NCI-H2107 treated with DMSO at 0.1 percent for 48 hours (cell line): ENCODE measurements around the gene APOBEC3B.
A peak's percentile ranks its signal among the peaks of the same experiment; 100 is the strongest.
"Not testable (repeated sequence)": the region's sequence is repeated elsewhere in the genome, so short reads cannot be mapped to it uniquely, and the experiment has no call there.

Experiments
- DNase-seq: peaks from one replicate; lab custom pipeline; 2025; ENCODE audit not compliant: unreplicated experiment; lab: John Stamatoyannopoulos, UW

Gene APOBEC3B

DNA sequence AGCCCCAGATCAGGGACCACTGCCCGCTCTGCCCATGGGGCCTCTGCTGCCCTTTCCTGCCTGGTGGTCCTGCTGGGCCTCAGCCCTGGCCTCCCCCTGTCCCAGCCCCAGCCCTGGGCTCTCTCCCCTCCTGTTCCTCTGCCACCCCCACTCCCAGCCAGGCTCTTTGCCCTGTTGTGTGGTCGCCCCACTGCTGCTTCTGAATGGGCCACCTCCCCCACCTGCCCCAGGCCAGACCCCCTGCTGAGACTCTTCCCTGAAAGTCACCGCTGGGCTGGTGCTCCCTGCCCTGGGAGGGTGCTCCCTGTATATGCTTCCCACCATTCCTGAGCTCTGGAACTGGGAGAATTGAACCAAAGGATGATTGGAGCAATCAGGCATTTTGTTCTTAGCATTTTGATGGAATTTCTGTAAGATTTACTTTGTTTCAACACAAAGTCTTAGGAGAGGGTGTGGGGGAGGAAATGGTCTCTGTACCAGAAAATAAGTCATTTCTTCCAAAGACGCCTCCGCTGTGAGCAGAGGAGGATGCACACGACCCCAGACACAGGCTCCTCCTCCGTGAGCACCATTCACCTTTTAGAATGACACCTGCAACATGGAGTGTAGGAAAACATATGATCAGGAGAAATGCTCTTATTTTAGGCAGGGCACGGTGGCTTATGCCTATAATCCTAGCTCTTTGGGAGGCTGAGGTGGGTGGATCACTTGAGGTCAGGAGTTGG lies 5.2 kb downstream of the APOBEC3B start:
- DNase-seq: no peak

DNA sequence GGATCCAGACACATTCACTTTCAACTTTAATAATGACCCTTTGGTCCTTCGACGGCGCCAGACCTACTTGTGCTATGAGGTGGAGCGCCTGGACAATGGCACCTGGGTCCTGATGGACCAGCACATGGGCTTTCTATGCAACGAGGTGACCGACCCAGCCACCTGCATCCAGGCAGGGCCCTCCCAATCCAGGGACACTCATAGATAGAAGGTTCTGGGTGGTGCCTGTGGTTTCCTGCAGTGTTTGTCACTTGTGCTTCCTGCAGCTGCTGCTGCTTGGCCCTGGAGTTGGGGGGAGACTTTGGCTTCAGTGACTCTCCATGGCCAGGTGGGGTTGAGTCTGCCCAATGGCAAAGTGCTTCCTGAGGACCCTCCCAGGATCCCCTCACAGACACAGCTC lies 7.3 kb downstream of the APOBEC3B start:
- no peak for DNase-seq

DNA sequence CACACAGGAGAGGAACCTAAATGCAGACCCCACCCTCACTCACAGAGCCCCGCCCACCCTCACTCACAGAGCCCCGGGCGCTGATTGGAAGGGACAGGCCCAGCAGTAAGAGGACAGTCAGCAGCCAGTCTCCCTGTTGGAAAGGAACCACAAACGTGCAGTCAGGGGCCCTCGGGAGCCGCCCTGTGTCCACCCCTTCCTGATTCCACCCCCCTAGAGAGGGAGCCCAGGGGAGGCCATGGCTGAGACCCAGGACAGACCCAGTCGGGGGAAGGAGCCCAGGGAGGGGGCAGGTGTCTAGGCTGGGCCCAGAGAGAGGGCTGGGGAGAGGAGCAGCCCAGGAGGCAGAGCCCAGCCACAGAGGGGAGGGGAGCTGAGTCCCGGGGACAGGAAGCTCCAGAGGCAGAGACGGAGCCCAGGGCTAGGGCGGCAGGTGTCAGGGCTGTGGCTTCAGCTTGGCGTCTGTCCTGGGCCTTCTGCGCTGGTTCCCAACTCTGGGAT lies 10.8 kb downstream of the APOBEC3B start:
- not testable (repeated sequence) for DNase-seq

DNA sequence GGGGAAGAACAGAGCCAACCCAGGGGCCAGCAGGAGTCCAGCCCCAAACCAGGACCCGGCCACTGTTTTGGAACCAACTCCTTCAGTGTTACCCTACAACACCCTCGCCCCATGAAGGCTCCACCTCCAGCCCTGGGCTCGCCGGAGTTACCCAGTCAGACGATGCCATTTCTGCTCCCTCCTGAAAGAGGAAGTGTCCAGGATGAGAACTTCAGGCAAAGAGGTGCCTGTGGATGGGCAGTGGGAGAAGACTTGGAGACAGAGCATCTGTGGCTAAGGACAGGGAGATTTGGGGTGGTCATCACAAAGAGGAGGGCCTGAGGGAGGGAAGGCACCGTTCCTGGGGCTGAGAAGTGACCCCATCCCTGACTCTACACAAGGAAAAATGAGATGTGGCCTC lies 14.0 kb downstream of the APOBEC3B start:
- DNase-seq: no peak

DNA sequence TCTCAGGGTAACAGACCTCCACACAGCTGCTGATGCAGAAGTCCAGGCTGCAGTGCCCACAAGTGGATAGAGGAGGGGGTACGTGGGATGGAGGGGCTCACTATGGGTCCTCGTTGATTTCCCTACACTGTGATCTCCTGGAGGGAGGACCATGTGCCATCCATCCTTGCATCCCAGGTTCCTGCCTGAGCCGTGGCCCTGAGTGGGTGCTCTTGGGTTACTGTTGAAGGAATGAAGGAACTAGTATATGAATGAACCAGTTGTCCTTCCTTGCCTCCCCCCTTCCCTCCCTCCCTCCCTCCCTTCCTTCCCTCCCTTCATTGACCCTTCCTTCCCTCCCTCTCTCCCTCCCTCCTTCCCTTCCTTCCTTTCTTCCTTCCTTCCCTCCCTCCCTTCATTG lies 15.4 kb downstream of the APOBEC3B start:
- no peak for DNase-seq

DNA sequence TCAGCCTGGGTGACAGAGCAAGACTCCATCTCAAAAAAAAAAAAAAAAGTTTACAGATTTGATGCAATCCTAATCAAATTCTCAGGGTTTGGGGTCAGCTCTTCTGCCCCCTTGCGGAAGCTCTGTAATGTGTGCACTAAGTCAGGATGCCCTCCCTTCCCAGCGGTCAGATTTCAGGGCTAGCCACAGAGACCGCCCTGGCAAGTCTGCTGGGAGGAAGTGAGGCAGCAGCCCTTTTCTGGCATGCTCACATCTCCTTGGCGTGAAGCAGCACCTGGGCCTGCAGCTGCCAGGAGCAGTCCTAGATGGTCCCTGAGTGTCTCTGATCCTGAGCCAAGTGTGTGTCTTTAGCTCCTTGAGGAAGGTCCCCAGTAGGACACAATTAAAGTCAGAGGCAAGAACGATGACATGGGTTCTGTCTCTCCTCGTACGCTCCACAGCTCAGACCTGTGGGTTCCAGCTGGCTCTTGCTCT lies 21.1 kb downstream of the APOBEC3B start:
- DNase-seq: peak; percentile 76

DNA sequence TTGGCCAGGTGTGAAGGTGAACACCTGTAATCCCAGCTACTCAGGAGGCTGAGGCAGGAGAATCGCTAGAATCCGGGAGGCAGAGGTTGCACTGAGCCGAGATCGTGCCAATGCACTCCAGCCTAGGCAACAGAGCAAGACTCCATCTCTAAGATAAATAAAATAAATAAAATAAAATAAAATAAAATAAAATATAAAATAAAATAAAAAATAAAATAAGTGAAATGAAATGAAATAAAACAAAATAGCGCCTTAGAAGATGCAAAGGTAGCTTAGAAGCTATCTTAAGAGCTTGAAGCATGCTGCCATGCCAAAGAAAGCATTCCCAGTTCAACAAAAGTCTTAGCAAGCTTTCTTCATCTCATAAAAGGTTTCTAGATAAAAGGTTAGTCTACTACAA lies 25.0 kb downstream of the APOBEC3B start:
- DNase-seq: no peak

DNA sequence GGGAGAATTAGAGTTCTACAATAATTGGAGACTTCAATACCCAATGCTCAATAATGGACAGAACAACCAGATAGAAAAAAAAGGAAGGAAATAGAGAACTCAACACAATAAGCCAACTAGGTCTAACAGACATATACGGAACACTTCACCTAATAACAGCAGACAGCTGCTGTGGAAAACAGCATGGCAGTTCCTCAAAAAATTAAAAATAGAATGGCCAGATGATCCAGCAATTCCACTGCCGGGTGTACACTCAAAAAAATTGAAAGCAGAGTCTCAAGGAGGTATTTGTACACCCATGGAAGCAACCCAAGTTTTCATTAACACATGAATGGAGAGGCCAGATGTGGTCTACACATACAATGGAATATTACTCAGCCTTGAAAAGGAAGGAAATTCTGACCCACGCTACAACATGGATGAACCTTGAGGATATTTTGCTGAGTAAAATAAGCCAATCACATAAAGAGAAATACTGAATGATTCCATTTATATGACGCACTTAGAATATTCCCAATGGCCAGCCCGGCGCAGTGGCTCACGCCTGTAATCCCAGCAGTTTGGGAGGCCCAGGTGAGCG lies 26.2 kb downstream of the APOBEC3B start:
- not testable (repeated sequence) for DNase-seq

DNA sequence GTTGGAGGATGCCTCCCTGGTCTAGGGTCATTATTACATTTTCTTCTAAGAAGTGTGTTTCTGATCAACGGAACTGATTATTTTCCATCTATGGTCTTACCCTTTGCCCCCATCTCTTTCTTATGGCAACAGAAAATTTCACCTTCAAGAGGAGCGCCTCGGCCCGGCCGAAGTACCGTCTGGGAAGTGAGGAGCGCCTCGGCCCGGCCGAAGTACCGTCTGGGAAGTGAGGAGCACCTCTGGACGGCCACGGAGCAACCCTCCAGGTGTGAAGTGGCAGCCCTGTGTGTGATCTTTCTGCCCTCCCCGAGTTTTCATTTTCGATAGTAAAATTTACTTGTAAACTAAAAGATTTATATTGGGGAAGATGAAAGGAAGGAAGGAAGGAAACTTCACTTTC lies 28.8 kb downstream of the APOBEC3B start:
- DNase-seq: no peak

DNA sequence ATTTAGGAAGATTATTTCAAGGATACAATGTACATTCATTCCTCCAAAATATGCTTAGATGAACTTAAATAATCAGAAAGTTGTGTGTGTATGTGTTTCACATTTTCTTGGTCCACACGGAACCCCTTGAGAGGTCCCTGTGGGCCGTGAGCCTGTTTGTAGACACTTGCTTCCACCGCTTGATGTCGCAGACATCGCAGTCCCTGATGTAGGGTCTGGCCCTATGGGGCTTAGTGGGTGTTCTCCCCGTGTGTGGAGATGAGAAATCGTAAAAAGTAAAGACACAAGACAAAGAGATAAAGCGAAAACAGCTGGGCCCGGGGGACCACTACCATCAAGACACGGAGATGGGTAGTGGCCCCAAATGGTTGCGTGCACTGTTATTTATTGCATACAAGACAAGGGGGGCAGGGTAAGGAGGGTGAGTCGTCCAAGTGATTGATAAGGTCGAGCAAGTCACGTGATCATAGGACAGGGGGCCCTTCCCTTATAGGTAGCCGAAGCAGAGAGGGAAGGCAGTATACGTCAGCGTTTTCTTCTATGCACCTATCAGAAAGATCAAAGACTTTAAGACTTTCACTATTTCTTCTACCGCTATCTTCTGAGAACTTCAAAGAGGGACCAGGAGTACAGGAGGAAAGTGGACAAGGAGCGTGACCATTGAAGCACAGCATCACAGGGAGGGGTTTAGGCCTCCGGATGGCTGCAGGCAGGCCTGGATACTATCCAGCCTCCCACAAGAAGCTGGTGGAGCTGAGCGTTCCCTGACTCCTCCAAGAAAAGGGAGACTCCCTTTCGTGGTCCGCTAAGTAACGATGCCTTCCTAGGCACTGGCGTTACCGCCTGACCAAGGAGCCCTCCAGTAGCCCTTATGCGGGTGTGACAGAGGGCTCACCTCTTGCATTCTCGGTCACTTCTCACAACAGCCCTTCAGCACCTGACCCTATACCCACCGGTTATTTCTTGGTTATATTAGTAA lies 30.7 kb downstream of the APOBEC3B start:
- DNase-seq: no peak

DNA sequence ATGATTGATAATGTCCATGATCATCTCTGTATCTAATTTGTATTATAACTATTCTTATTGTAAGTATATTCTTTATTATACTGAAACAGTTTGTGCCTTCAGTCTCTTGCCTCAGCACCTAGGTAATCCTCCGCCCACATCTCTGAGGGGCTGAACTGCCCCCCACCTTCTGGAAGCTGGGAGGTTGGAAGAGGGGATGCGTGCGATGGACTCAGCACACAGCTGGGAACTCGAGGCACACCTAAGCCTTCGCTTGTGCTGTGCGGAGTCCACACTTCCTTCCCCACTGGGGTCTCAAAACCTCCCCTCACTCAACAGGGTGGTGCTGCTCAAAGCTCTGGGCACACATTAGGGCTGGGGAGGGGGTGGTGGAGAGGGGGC lies 31.4 kb downstream of the APOBEC3B start:
- not testable (repeated sequence) for DNase-seq

DNA sequence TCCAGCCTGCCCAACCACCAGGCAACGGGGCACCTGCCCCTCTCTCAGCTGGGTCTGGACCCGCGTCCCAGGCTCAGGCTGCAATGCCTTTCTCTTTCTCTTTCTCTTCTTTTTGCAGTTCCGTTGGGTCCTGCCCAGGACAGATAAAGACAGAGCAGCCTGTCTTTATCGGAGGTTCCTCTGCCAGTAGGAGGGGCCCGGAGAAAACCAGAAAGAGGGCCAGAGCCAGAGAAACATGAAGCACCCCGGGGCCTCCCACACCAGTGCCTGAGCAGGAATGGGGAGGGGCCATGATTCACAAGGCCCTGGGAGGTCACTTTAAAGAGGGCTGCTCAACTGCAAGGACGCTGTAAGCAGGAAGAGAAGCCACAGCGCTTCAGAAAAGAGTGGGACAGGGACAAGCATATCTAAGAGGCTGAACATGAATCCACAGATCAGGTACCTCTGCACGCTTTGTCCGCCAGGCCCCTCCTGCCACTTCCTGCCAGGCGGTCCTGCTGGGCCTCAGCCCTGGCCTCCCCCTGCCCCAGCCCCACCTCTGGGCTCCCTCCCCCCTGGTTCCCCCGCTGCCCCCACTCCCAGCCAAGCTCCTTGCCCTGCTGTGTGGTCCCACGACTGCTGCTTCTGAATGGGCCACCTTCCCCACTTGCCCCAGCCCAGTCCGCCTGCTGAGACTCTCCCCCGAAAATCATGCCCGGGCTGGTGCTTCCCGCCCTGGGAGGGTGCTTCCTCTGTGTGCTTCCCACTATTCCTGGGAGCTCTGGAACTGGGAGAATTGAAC lies 32.0 kb downstream of the APOBEC3B start, which contains the start of gene APOBEC3C:
APOBEC3C (plus strand) TSS at position 316 of the 781 bp plus-strand sequence; CDS start at position 422, 106 bp downstream.
- peak; percentile 21 for DNase-seq

DNA sequence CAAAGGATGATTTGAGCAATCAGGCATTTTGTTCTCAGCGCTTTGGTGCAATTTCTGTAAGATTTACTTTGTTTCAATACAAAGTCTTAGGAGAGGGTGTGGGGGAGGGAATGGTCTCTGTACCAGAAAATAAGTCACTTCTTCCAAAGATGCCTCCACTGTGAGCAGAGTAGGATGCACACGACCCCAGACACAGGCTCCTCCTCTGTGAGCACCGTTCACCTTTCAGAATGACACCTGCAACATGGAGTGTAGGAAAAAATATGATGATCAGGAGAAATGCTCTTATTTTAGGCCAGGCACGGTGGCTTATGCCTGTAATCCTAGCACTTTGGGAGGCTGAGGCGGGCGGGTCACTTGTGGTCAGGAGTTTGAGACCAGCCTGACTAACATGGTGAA lies 32.6 kb downstream of the APOBEC3B start:
- not testable (repeated sequence) for DNase-seq

DNA sequence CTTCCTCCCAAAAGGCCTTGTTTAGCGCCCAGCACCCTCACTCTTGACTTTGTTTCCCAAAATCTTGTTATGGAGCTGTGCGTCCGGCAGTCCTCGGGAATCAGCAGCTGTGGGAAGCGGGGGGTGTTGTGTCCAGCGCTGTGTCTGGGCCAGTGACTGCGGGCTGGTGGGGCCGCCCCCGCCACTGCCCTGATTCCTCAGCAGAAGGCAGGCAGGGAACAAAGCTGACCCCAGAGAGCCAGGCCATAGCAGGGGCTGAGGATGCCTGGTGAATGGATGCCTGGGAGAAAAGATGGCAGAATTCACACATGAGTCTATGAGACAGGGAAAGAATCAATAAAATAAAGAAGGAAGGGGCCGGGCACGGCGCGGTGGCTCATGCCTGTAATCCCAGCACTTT lies 34.4 kb downstream of the APOBEC3B start:
- DNase-seq: no peak

DNA sequence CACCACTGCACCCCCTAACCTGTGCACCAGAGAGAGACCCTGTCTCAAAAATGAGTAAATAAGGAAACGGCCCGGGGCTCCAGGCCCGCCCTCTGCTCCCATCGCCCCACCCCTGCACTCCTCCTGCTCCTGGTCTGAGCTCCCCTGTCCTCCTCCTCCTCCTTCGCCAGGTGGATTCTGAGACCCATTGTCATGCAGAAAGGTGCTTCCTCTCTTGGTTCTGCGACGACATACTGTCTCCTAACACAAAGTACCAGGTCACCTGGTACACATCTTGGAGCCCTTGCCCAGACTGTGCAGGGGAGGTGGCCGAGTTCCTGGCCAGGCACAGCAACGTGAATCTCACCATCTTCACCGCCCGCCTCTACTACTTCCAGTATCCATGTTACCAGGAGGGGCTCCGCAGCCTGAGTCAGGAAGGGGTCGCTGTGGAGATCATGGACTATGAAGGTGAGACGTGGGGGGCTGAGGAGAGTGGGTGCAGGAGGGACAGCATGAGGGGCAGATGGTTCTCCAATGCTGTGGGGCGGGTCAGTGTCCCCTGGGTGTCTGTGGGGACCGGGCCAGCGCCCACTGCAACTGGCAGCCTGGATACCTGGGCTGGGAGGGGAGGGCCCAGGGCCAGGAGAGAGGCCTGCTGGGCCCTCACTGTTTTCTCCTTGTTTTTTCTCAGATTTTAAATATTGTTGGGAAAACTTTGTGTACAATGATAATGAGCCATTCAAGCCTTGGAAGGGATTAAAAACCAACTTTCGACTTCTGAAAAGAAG lies 35.6 kb downstream of the APOBEC3B start:
- DNase-seq: no peak

DNA sequence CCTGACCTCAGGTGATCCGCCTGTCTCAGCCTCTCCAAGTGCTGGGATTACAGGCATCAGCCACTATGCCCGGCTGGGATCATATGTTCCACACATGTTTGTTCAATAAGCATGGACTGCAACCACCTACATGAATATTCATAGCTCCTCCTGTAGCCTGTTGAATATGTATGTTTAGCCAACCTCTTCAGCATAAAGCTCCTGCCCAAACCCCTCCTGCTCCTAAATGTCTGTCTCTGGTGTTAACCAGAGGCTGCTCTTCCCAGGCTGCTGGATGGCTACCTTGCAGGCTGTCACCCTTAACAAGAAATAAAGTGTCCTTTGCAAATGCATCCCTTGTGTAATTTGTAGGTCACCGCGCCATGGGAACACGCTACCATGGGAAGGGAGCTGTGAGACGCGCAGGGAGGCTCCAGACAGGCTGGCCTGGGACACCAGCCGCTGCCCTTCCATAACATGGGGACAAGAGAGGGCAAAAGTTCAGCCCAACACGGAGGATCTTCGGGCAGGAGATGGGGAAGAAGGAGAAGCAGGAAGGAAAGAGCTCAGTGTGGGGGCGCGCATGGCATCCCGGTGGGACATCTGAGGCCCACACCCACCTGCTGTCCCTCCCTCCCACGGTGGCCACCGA lies 38.0 kb downstream of the APOBEC3B start:
- DNase-seq: not testable (repeated sequence)

DNA sequence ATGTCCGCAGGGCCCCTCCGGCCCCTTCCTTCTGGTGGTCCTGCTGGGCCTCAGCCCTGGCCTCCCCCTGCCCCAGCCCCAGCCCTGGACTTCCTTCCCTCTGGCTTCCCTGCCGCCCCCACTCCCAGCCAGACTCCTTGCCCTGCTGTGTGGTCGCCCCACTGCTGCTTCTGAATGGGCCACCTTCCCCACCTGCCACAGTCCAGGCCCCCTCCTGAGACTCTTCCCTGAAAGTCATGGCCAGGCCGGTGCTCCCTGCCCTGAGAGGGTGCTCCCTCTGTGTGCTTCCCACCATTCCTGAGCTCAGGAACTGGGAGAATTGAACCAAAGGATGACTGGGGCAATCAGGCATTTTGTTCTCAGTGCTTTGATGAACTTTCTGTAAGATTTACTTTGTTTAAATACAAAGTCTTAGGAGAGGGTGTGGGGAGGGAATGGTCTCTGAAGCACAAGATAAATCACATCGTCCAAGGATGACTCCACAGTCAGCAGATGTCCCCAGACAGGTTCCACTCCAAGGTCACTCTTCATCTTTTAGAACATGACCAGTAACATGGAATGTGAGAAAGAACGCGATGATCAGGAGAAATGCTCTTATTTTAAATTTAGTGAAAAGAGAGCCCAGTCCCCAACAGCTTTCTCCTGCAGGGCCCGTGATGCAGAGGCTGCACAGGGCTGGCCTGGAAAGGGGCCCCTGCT lies 39.6 kb downstream of the APOBEC3B start:
- no peak for DNase-seq

DNA sequence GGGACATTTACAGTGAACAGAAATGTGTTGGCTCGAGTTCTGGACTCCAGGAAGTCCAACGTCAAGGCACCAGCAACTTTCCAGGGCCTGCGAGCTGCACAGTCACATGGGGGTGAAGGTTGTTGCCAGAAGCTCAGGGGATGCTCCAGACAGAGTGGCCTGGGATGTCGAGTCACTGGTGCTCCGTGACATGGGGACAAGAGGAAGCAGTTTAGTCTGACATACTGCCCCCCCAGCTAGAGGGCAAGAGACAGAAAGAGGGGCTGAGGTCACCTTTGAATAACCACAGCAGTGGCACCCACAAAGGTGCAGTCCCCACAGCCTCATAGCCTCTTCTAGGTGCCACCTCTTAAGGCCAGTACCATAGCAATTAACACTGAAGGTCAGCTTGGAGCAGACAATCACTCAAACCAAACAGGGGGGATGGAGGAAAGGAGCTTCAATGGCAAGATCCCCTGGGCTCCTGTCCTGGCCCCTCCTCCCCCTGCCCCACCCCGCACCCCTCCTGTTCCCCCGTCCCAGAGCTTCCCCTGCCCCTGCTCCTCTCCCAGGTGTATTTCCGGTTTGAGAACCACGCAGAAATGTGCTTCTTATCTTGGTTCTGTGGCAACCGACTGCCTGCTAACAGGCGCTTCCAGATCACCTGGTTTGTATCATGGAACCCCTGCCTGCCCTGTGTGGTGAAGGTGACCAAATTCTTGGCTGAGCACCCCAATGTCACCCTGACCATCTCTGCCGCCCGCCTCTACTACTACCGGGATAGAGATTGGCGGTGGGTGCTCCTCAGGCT lies 42.6 kb downstream of the APOBEC3B start:
- DNase-seq: no peak
